Mammary epithelial cell (primary cell): ENCODE results near the gene PPP1R15A.

ENCODE experiments used
- CTCF ChIP-seq, 2 donors: IDR thresholded peaks in 1 of 2; conservative IDR thresholded peaks in 1 of 2; 2 replicates each; pipeline ENCODE4 v1.5.1; 2011 to 2012; ENCODE audit warnings: inconsistent platforms in 2 of 2, low read length in 2 of 2, mild to moderate bottlenecking in 2 of 2, control low read depth in 1 of 2, low read depth in 1 of 2; ENCODE audit not compliant: insufficient read depth in 1 of 2; ENCODE audit errors: extremely low read depth in 1 of 2
- EZH2 ChIP-seq: IDR thresholded peaks from 2 replicates; pipeline ENCODE4 v1.6.1; 2012; ENCODE audit warnings: low read length, inconsistent platforms, borderline replicate concordance

GRCh38 chr19:48866692-48867091 is 5.5 kb upstream of the PPP1R15A start:
- TF ChIP-seq CTCF (conservative IDR thresholded peaks at IDR 0.05 in 1 of 2, IDR thresholded peaks at IDR 0.05 in 1 of 2; ENCODE audit: extremely low read depth in 1 of 2, insufficient read depth in 1 of 2, low read depth in 1 of 2, low read length in 2 of 2) (no peak), EZH2 (no peak)
